ENCODE results near the gene RAB11A. TPM values are rescaled to one million over a fixed set of nuclear protein-coding genes. Genes with fewer than 3 reads are reported as not detected.

The RAB11A gene
- polyA plus RNA-seq, 2 of the 4 experiments (the other 2 are of a cell fraction), result 316 to 551 TPM

DNA sequence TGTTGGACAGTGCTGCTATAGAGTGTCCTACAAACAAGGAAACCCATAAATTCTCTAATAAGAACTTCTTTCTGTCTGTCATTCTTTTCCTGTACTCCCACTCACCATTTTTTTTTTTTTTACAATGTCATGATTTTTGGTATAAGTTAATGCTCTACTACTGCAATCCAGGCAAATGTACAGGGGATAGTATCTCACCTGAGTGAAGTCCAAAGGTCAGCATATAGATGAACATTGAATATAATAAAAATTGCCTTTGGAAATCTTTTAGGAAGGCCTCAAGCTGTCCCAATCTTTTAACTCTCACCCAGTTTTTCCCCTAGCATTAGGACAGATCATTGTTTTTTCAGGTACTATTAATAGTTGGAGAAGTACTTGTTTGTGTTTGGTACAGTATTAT, 21.3 kb upstream of the RAB11A start:
- DNase-seq (ENCODE audit: low read depth in 1 of 2, low spot score in 1 of 2), result no peak
- Histone ChIP-seq H3K27ac (no peak overlapping the region), H3K4me1 (no peaks in the 10 kb centered on the region), H3K4me2 (no peak overlapping the region), H3K9me3 (no peaks in the 10 kb centered on the region), H3K4me3 (no peak overlapping the region)
- POLR2A ChIA-PET, result no interaction called here
- no peak for ATAC-seq
- CTCF ChIA-PET, result interaction anchor here (0.7 to 3.2 kb wide), 5 partner anchors 9 to 252 kb away, joined by 3 to 33 read pairs (median 6); partner anchors contain the start of gene RAB11A
- TF ChIP-seq, protein P1, sequence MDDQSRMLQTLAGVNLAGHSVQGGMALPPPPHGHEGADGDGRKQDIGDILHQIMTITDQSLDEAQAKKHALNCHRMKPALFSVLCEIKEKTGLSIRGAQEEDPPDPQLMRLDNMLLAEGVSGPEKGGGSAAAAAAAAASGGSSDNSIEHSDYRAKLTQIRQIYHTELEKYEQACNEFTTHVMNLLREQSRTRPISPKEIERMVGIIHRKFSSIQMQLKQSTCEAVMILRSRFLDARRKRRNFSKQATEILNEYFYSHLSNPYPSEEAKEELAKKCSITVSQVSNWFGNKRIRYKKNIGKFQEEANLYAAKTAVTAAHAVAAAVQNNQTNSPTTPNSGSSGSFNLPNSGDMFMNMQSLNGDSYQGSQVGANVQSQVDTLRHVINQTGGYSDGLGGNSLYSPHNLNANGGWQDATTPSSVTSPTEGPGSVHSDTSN (IDR thresholded peaks at IDR 0.05), result no peak
- TF ChIP-seq CHD4 (IDR thresholded peaks at IDR 0.05; ENCODE audit: borderline replicate concordance), result no peak
- no peak for TF ChIP-seq POLR2A (IDR thresholded peaks at IDR 0.05; ENCODE audit: low read length)
- no peak for TF ChIP-seq JUN (IDR thresholded peaks at IDR 0.05)
- no peak for TF ChIP-seq FOXS1 (CRISPR knock-in tag; IDR thresholded peaks at IDR 0.05)
- no peak for TF ChIP-seq HOXA7 (CRISPR knock-in tag; IDR thresholded peaks at IDR 0.05)
- TF ChIP-seq HDAC2 (IDR thresholded peaks at IDR 0.05), result no peak
- TF ChIP-seq POLR2AphosphoS2 (conservative IDR thresholded peaks at IDR 0.05; ENCODE audit: low read length), result no peak
- TF ChIP-seq FOSL2 (IDR thresholded peaks at IDR 0.05), result no peak
- TF ChIP-seq FOSL2 (CRISPR knock-in tag; IDR thresholded peaks at IDR 0.05), result no peak
- no peak for TF ChIP-seq SMC3 (IDR thresholded peaks at IDR 0.05)
- TF ChIP-seq NPAS2 (CRISPR knock-in tag; IDR thresholded peaks at IDR 0.05; ENCODE audit: borderline replicate concordance), result no peak
- TF ChIP-seq CBX8 (IDR thresholded peaks at IDR 0.05), result no peak
- no peak for TF ChIP-seq JUNB (IDR thresholded peaks at IDR 0.05)
- TF ChIP-seq, protein P2, sequence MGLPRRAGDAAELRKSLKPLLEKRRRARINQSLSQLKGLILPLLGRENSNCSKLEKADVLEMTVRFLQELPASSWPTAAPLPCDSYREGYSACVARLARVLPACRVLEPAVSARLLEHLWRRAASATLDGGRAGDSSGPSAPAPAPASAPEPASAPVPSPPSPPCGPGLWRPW (IDR thresholded peaks at IDR 0.05), result no peak
- no peak for TF ChIP-seq MYC (IDR thresholded peaks at IDR 0.05; ENCODE audit: borderline replicate concordance, low read length)
- TF ChIP-seq HOXB13 (CRISPR knock-in tag; IDR thresholded peaks at IDR 0.05; ENCODE audit: low read depth), result no peak
- no peak for TF ChIP-seq NFE2L2 (conservative IDR thresholded peaks at IDR 0.05; ENCODE audit: low read length)
- no peak for TF ChIP-seq CHD2 (IDR thresholded peaks at IDR 0.05; ENCODE audit: low read length, partially characterized antibody)
- TF ChIP-seq NR3C1 (IDR thresholded peaks at IDR 0.05), result no peak
- peak; percentile 23 for FAIRE-seq

DNA sequence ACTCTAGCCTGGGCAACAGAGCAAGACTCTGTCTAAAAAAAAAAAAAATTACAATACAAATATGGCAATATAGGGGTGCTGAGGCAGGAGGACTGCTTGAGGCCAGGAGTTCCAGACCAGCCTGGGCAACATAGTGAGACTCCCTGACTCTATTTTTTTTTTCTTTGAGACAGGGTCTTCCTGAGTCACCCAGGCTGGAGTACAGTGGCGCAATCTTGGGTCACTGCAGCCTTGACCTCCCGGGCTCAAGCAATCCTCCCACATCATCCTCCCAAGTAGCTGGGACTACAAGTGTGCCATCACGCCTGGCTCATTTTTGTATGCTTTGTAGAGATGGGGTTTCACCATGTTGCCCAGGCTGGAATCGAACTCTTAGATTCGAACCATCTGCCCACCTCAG, 17.3 kb upstream of the RAB11A start:
- no peak for DNase-seq (ENCODE audit: low read depth in 1 of 2, low spot score in 1 of 2)
- no peak overlapping the region for H3K4me3 ChIP-seq
- CTCF ChIA-PET, result interaction anchor here (1.2 to 6.9 kb wide), 5 partner anchors 8 to 214 kb away, joined by 5 to 54 read pairs (median 6); partner anchors contain the start of gene RAB11A
- no peaks in the 10 kb centered on the region for H3K4me1 ChIP-seq
- ATAC-seq, result no peak
- no peak for FAIRE-seq
- POLR2A ChIA-PET, result no interaction called here
- no peak overlapping the region for H3K27ac ChIP-seq
- no peak for TF ChIP-seq ESRRA (IDR thresholded peaks at IDR 0.05; ENCODE audit: borderline replicate concordance, low read length)
- no peak for TF ChIP-seq RAD21 (conservative IDR thresholded peaks at IDR 0.05 in 1 of 2, IDR thresholded peaks at IDR 0.05 in 1 of 2)
- TF ChIP-seq MYC (IDR thresholded peaks at IDR 0.05; ENCODE audit: borderline replicate concordance, low read length), result no peak
- no peak for TF ChIP-seq HOXB5 (CRISPR knock-in tag; IDR thresholded peaks at IDR 0.05)
- TF ChIP-seq ZSCAN20 (CRISPR knock-in tag; IDR thresholded peaks at IDR 0.05), result no peak
- no peak for TF ChIP-seq KDM1A (IDR thresholded peaks at IDR 0.05; ENCODE audit: low read depth)
- H3K4me2 ChIP-seq, result no peak overlapping the region
- WGBS (ENCODE audit: missing lambda C conversion rate), result 53% methylated on average over 5 of the region's 5 CpGs
- no peaks in the 10 kb centered on the region for H3K9me3 ChIP-seq

DNA sequence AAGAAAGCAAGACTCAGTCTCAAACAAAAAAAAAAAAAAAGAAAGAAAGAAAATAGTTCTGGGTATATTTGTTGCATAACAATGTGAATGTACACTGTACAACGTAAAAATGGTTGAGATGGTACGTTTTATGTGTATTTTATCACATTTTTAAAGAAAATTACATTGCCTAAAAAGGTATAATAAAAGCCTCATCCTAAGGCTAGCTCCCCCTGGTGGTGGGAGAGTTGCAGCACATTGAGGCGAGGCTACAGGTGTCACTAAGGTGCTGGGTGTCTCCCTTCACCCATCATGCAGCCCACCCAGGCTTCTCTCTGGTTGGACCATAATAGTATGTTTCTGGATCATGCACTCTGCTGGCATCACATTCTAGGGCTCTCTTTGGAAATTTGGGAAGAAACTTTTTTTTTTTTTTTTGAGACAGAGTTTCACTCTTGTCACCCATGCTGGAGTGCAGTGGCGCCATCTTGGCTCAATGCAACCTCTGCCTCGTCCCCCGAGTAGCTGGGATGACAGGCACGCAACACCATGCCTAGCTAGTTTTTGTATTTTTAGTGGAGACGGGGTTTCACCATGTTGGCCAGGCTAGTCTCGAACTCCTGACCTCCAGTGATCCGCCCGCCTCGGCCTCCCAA, 12.4 kb upstream of the RAB11A start:
- Histone ChIP-seq H3K4me2 (no peak overlapping the region), H3K27ac (no peak overlapping the region), H3K4me1 (no peaks in the 10 kb centered on the region), H3K4me3 (no peak overlapping the region), H3K9me3 (no peaks in the 10 kb centered on the region)
- CTCF ChIA-PET, result interaction anchor here (0.6 to 7.8 kb wide), 47 partner anchors 10 to 519 kb away, joined by 3 to 80 read pairs (median 4); partner anchors contain the start of genes INTS14 and RAB11A
- ATAC-seq (peak; percentile 89 to 90), FAIRE-seq (no peak), DNase-seq (ENCODE audit: low read depth in 1 of 2, low spot score in 1 of 2) (peak; percentile 57 to 77)
- 54% methylated on average over 12 of the region's 12 CpGs for WGBS (ENCODE audit: missing lambda C conversion rate)
- POLR2A ChIA-PET, result interaction anchor here (2.3 kb wide), 1 partner anchor 12 kb away, joined by 13 read pairs; the partner anchor contains the start of gene RAB11A
- TF ChIP-seq JUN (IDR thresholded peaks at IDR 0.05) (no peak), NFE2L2 (conservative IDR thresholded peaks at IDR 0.05; ENCODE audit: low read length) (no peak), TP53 (CRISPR knock-in tag; IDR thresholded peaks at IDR 0.05) (no peak), NR3C1 (IDR thresholded peaks at IDR 0.05) (no peak), HEYL (CRISPR knock-in tag; IDR thresholded peaks at IDR 0.05) (no peak), KDM5A (IDR thresholded peaks at IDR 0.05) (no peak), FOXS1 (CRISPR knock-in tag; IDR thresholded peaks at IDR 0.05) (no peak), FOSL2 (IDR thresholded peaks at IDR 0.05) (no peak), FOSL2 (CRISPR knock-in tag; IDR thresholded peaks at IDR 0.05) (no peak), RAD21 (conservative IDR thresholded peaks at IDR 0.05 in 1 of 2, IDR thresholded peaks at IDR 0.05 in 1 of 2) (peak; percentile 55 to 56; a peak in 4 of 5 replicates), SMC3 (IDR thresholded peaks at IDR 0.05) (peak; percentile 82), ZSCAN20 (CRISPR knock-in tag; IDR thresholded peaks at IDR 0.05) (no peak)
- TF ChIP-seq, protein P2 (IDR thresholded peaks at IDR 0.05), result no peak
- TF ChIP-seq, protein P1 (IDR thresholded peaks at IDR 0.05), result no peak
- TF ChIP-seq, protein P3, sequence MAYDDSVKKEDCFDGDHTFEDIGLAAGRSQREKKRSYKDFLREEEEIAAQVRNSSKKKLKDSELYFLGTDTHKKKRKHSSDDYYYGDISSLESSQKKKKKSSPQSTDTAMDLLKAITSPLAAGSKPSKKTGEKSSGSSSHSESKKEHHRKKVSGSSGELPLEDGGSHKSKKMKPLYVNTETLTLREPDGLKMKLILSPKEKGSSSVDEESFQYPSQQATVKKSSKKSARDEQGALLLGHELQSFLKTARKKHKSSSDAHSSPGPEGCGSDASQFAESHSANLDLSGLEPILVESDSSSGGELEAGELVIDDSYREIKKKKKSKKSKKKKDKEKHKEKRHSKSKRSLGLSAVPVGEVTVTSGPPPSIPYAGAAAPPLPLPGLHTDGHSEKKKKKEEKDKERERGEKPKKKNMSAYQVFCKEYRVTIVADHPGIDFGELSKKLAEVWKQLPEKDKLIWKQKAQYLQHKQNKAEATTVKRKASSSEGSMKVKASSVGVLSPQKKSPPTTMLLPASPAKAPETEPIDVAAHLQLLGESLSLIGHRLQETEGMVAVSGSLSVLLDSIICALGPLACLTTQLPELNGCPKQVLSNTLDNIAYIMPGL (CRISPR knock-in tag; IDR thresholded peaks at IDR 0.05; ENCODE audit: borderline replicate concordance), result no peak

All from A549 (cell line).